Renal pelvis (tissue), 4 donors: Measurements from ENCODE around the gene CRACR2A. TPM values are rescaled to one million over a fixed set of nuclear protein-coding genes. Genes with fewer than 3 reads are reported as not detected.
A peak's percentile ranks its signal among the peaks of the same experiment; 100 is the strongest.

Experiments
- DNase-seq: peaks from one replicate; pipeline ENCODE4 v3.0.0-alpha.2; 2013
- polyA plus RNA-seq, 3 donors: library from polyadenylated mRNA; unstranded; fragments of 120-200 nt; gene quantifications; one replicate each; pipeline ENCODE4 v1.2.1, GENCODE V29; 2013; ENCODE audit not compliant: insufficient read length in 3 of 3

The CRACR2A gene
- polyA plus RNA-seq, 3 donors, result 1.3 to 1.7 (median 1.7) TPM

DNA sequence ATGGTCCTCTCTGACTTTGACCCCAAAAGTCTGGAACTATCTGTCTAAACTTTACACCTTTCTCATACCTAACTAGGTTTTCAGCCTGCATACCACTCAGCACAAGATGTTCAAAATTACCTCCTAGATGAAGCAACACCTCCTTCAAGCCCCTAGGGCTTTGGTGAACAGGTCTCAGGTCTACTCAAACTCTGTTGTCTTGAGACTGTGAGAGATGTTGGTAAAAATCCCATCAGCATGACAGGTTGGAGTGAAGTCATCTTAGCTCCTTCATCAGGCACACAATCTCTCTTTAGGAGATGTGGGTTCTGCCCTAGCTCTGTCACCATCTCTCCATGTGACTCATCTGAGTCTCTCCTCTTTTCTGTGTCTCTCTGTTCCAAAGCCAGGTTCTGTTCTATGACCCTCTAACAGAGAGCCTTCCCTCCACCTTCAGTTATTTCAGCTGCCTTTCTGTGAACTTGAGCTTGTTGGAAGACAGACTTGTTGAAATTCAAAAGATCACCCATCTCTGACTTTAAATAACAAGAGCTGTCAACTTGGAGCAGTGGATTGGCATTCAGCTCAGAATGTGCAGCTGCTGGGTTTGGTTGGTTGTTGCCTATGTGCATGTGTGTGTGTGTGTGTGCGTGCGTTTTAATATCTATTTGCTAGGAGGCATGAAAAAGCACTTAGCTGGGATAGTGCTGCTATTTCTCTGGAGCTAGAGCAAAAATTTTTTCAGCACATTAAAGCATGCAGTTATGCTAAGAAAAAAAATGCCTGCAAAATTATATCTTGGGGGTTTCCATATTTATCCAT lies 130.7 kb downstream of the CRACR2A start:
- DNase-seq, result no peak

DNA sequence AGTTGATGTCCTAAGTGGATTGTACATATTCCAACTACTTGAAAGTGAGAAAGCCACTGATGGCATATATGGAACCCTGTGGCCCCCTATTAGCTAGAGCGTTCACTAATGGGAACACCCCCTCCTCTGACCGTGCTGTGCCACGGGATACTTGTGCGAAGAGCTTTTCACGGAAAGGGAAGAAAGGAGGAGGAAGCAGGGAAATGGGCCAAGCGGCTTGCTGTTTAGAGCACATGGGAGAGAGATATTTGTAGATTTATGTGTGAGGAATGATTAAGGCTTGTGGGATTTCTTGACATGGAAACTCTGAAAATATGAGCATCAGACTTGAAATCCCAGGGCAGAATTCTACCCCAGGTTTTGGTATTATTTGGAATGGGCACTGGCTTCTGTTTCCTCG lies 132.1 kb downstream of the CRACR2A start:
- DNase-seq, result no peak

GRCh38 chr12:3617565-3617964 lies 135.3 kb downstream of the CRACR2A start:
- no peak for DNase-seq

- DNase-seq, result no peak
Measured at GRCh38 chr12:3615862-3616261, 137.0 kb downstream of the CRACR2A start.

DNA sequence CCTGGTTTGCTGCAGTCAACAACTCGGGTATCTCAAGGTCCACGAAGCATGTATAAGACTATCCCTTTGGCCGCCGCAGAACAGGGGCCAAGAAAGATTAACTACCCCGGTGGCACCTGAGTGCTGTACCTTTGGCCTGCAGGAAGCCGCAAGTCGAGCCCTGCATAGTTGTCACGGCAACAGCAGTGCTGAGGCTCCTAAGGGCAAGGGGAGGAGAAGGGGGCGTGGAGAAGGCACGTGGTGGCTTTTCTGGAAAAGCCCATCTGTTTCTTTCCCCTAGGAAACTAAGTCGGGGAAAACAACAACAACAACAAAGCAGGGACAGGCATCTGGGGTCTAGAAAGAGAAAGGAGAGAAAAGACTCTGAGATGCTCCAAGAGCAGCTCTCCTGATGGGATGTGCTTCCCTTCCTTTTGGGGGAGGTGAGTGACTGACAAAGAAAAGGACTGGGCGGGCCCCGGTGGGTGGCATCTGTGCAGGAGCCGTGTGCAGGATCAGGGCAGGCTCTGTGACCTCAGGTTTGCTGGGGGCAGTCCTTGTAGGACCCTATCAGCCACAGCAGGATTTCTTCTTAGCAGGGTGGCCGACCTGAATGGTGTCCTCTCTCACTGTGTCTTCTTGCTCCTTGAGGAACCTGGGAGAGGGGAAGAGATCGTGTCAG lies 138.0 kb downstream of the CRACR2A start:
- peak; percentile 36 for DNase-seq

DNA sequence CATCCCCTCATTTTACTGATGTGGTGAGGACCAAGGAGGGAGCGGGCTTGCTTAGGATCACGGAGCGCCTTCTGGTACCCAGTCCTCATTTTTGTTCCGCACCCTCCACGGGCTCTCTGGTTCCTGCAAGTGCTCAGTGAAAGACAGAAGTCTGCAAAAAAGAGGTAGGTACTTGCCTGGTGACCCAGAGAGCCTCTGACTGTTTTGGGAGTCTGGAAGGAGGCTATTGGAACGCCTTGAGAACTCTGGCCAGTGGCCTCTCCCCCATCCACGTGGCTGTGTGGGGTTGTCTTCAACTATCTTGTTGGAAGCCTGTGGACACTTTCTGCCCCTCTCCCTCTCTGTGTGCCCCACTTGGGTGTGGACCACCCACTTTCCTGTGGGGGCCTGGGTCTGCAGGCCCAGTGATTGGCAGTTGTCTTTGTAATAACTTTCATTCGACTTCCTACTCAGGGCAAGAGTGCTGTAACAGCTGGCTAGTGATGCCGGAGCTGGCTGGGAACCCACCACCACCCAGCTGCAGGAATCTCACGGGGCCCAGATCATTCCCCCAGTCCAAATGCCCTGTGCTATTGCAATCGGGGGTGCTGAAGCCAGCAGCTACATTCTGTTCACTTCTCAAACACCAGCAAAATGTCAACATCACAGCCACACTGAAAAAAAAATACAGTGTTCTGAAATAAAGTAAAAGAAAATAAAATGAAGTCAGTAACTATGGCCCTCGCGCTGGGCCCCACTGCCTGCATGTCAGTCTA lies 139.1 kb downstream of the CRACR2A start:
- no peak for DNase-seq

DNA sequence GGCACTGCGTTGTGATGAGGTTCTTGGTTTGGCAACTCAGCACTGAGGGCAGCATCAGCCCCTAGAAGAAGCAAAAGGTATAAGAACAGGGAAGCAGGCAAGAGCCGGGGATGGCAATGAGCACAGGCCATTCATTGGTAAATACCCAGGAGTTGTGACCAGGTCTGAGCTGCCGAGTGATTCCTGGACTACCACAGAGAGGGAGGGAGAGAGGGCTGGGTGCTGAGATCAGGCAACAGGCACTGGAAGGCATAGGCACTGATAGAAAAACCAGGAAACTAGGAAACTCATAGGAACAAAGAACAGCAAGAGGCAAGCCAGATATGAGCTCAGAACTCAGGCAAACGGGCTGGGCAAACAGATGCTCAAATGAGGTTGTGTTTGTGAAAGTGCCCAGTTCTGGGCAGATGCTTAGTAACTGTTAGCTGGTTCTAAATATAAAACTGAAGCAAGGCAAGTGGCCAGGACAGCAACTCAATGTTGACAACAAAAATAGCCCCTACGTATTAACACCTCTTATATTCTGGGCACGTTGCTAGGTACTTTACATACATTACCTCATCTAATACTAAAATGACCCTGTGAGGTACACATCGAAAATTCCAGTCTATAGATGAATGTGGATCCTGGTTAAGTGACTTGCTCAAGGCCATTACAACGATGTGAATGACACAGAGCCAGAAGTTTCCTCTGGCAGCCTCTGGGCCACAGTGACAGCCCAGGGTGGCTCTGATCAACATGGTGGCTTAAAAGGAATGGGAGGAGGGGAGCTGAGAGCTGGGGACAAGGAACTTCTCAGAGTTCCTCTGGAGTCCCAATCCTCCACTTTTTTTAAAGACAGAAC lies 140.8 kb downstream of the CRACR2A start:
- no peak for DNase-seq

GRCh38 chr12:3607821-3608220 lies 145.1 kb downstream of the CRACR2A start:
- no peak for DNase-seq

- DNase-seq, result no peak
Measured at GRCh38 chr12:3607039-3607720, 145.7 kb downstream of the CRACR2A start.

GRCh38 chr12:3606128-3606527 lies 146.8 kb downstream of the CRACR2A start:
- DNase-seq, result no peak

DNA sequence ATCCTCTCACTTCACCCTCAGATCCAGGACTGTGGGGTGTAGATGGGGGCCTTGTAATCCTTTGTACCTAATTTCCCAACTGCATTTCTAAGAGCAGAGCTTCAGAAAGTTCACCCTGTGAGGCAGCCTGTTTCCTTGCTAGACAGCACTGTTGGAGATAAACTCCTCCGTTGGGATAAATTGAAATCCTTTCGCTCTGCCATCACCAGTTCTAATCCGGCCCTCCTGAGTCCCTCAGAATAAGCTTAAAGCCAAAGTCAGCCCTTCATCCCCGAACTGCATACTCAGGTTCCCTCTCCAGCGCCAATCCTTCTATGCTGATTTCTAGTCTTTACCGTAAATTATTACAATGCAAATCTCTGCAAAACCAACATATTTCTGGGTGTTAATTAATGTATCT lies 147.2 kb downstream of the CRACR2A start:
- no peak for DNase-seq

- peak; percentile 17 for DNase-seq
Measured at GRCh38 chr12:3604748-3605586, 147.9 kb downstream of the CRACR2A start.

DNA sequence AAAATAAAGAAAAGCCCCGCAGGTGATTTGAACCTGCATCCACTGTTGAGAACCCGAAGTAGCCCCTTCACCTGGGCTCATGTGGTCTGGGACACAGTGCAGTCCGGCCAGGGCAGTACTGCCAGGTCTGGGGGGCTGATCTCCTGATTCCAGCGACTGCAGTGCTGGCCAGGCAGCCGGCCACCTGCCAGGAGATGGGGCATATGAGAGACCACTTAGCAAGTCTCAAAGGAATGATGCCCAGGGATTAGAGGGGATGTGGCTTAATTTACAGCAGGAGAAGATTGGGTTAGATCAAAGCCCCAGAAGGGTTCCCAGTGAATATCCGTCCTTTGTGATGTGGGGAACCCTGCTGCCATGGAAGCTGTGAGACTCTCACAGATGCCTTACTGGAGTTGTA lies 148.6 kb downstream of the CRACR2A start:
- no peak for DNase-seq

- no peak for DNase-seq
Measured at GRCh38 chr12:3603576-3603975, 149.3 kb downstream of the CRACR2A start.

GRCh38 chr12:3602488-3602887 lies 150.4 kb downstream of the CRACR2A start:
- DNase-seq, result no peak

DNA sequence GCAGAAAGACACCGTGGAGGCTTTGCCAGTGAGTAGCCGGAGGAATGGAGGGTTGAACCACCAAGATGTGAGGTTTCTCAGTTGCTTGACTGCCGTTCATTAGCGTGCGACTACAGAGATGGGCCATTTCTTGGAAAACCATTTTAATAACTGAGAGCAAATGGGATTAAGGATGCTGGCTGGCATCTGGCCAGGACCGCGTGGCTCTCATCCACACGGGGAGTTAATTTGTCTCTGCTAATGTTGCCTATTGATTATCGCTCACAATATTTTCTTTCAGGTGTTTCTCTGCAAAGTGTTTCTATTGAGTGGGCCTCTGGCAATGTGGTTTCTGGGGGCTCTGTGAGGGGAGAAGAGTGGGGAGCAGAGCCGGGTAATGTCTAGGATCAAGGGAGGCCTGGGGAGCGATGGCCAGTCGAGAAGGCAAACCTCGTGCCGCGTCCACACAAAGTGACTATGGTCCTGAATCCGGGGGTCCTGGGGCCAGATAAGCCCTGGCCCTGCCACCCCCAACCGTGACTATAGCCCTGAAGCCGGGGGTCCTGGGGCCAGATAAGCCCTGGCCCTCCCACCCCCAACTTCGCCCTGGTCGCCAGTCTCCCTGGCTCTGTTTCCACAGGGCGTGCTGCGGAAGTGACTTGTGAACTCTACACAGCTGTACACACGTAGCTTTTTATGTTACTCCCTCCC lies 151.3 kb downstream of the CRACR2A start:
- DNase-seq, result no peak

DNA sequence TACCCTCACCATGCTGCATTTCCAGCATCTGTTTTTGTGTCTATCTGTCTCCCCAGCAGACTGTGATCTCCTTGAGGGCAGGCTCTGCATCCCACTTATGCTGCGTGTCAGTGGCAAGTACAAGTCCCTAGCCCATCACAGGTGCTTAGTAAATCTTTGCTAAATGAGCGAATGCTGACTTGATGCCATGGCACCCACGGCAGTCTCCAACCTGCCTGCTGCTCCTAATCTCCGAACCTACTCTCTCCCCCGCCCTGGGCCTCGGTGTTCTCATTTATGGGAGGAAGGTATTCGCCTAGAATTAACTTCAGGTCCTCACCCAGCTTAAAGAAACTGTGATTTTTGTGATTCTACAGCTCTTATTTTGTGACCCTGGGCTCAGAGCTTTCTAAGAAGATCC lies 152.0 kb downstream of the CRACR2A start:
- no peak for DNase-seq

DNA sequence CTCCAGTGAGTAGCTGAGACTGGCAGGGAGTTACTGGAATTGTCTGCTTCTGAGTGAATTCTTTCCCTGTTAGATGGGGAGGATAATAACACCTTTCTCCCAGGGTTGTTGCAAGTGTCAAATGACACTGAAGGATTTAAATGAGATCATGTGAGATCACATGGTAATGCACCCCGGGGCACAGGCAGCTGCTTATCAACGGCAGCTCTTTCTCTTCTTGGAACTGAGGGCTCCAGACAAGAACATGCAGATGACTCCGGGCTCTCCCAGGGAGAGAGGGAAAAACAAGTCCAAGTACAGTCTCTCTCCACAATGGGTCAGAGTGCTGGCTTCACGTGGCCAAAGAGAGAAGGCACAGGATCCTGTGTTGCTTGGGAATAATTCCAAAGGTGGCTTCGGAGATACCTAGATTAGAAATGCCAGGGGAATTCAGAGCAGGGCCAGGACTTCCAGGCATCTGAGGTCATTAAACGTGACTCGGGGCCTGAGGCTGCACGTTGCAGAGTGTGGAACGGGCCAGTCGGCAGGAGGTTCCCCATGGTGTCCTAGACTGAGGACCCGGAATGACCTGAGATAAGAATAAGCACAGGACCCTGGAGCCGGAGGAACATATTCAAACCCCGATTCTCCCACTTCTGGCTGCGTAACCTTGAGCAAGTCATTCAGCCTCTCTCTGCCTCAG lies 152.7 kb downstream of the CRACR2A start:
- DNase-seq, result no peak
